ENCODE results near the gene ZSCAN5A.
"Not testable (repeated sequence)": the region's sequence is repeated elsewhere in the genome, so short reads cannot be mapped to it uniquely, and the experiment has no call there.

ZSCAN5A gene

GRCh38 chr19:56266051-56266450, 48.6 kb downstream of the ZSCAN5A start:
- Histone ChIP-seq H3K4ac (ENCODE audit: low read depth, low read length) (no peak overlapping the region), H4K8ac (ENCODE audit: low read depth, low read length) (no peak overlapping the region), H2AFZ (ENCODE audit: insufficient read depth, low read length, poor library complexity) (no peak overlapping the region), H3K9ac (ENCODE audit: low read length) (no peak overlapping the region), H4K91ac (ENCODE audit: low read depth, low read length) (no peak overlapping the region), H3K4me3 (ENCODE audit: low read depth, low read length) (no peak overlapping the region), H3K27me3 (ENCODE audit: insufficient read depth, low read length) (no peaks in the 10 kb centered on the region), H3K4me2 (ENCODE audit: low read length) (no peak overlapping the region), H3K9me3 (ENCODE audit: insufficient read depth, low read depth, low read length) (no peaks in the 10 kb centered on the region), H4K12ac (ENCODE audit: low read depth, low read length) (no peak overlapping the region), H3K14ac (ENCODE audit: low read length) (no peak overlapping the region), H3K27ac (ENCODE audit: low read depth, low read length) (no peak overlapping the region), H2BK12ac (ENCODE audit: low read length) (no peak overlapping the region), H2BK5ac (ENCODE audit: low read depth, low read length, poor library complexity) (no peak overlapping the region), H2BK120ac (ENCODE audit: insufficient read depth, low read length, poor library complexity) (no peak overlapping the region), H2AK5ac (ENCODE audit: low read length) (no peak overlapping the region), H3K79me2 (ENCODE audit: control insufficient read depth, insufficient read depth, low read length, poor library complexity) (no peaks in the 10 kb centered on the region), H3K79me1 (ENCODE audit: low read length) (no peaks in the 10 kb centered on the region), H3K18ac (ENCODE audit: low read length) (no peak overlapping the region), H3K36me3 (ENCODE audit: control insufficient read depth in 1 of 2, insufficient read depth in 2 of 2, low read length in 2 of 2) (no peaks in the 10 kb centered on the region), H3K23ac (ENCODE audit: low read length) (no peak overlapping the region), H3K4me1 (ENCODE audit: control insufficient read depth in 1 of 2, insufficient read depth in 2 of 2, low read length in 2 of 2) (no peaks in the 10 kb centered on the region)
- WGBS (ENCODE audit: extremely low coverage, insufficient coverage, insufficient read length): no CpG with 5 or more reads among the region's 3 CpGs
- no peak for DNase-seq

DNA sequence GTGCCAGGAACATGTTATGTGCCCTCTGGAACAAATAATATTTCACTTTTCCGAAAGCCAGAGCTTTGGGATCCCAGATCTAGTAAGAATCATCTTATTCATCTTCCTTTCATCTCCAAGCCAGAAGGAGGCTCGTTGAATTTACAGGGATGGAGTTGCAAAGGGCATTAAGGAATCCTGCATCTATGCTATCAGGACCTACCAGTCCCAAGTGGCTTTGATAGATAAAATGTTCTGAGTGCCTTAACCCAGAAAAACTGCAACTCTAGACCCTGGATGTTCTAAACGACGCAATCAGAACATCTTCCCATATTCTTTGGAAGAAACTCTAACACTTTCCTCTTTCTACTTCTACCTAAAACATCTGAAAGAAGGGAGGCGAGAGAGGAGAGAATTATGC, 51.3 kb downstream of the ZSCAN5A start:
- no peak overlapping the region for H3K18ac ChIP-seq (ENCODE audit: low read length)
- H3K4me3 ChIP-seq (ENCODE audit: low read depth, low read length): no peak overlapping the region
- no peak overlapping the region for H2BK12ac ChIP-seq (ENCODE audit: low read length)
- H2AK5ac ChIP-seq (ENCODE audit: low read length): no peak overlapping the region
- no peak overlapping the region for H2BK5ac ChIP-seq (ENCODE audit: low read depth, low read length, poor library complexity)
- H3K9ac ChIP-seq (ENCODE audit: low read length): no peak overlapping the region
- H4K12ac ChIP-seq (ENCODE audit: low read depth, low read length): no peak overlapping the region
- no peaks in the 10 kb centered on the region for H3K9me3 ChIP-seq (ENCODE audit: insufficient read depth, low read depth, low read length)
- DNase-seq: no peak
- no peak overlapping the region for H2AFZ ChIP-seq (ENCODE audit: insufficient read depth, low read length, poor library complexity)
- H3K79me2 ChIP-seq (ENCODE audit: control insufficient read depth, insufficient read depth, low read length, poor library complexity): no peaks in the 10 kb centered on the region
- no peak overlapping the region for H2BK120ac ChIP-seq (ENCODE audit: insufficient read depth, low read length, poor library complexity)
- H3K4me1 ChIP-seq (ENCODE audit: control insufficient read depth in 1 of 2, insufficient read depth in 2 of 2, low read length in 2 of 2): no peaks in the 10 kb centered on the region
- no peak overlapping the region for H4K8ac ChIP-seq (ENCODE audit: low read depth, low read length)
- no peaks in the 10 kb centered on the region for H3K27me3 ChIP-seq (ENCODE audit: insufficient read depth, low read length)
- H3K14ac ChIP-seq (ENCODE audit: low read length): no peak overlapping the region
- H3K4ac ChIP-seq (ENCODE audit: low read depth, low read length): no peak overlapping the region
- no peak overlapping the region for H3K27ac ChIP-seq (ENCODE audit: low read depth, low read length)
- no peaks in the 10 kb centered on the region for H3K79me1 ChIP-seq (ENCODE audit: low read length)
- H4K91ac ChIP-seq (ENCODE audit: low read depth, low read length): no peak overlapping the region
- H3K23ac ChIP-seq (ENCODE audit: low read length): no peak overlapping the region
- WGBS (ENCODE audit: extremely low coverage, insufficient coverage, insufficient read length): no CpG with 5 or more reads among the region's 5 CpGs
- H3K4me2 ChIP-seq (ENCODE audit: low read length): no peak overlapping the region
- H3K36me3 ChIP-seq (ENCODE audit: control insufficient read depth in 1 of 2, insufficient read depth in 2 of 2, low read length in 2 of 2): no peaks in the 10 kb centered on the region

- not testable (repeated sequence) for H3K14ac ChIP-seq (ENCODE audit: low read length); H3K4ac ChIP-seq (ENCODE audit: low read depth, low read length); H3K79me2 ChIP-seq (ENCODE audit: control insufficient read depth, insufficient read depth, low read length, poor library complexity); H4K8ac ChIP-seq (ENCODE audit: low read depth, low read length); H4K12ac ChIP-seq (ENCODE audit: low read depth, low read length); H3K4me2 ChIP-seq (ENCODE audit: low read length); H2BK12ac ChIP-seq (ENCODE audit: low read length); H3K23ac ChIP-seq (ENCODE audit: low read length); H3K27ac ChIP-seq (ENCODE audit: low read depth, low read length); H3K79me1 ChIP-seq (ENCODE audit: low read length); H2AFZ ChIP-seq (ENCODE audit: insufficient read depth, low read length, poor library complexity); H3K4me1 ChIP-seq (ENCODE audit: control insufficient read depth in 1 of 2, insufficient read depth in 2 of 2, low read length in 2 of 2); H3K9me3 ChIP-seq (ENCODE audit: insufficient read depth, low read depth, low read length); H2BK5ac ChIP-seq (ENCODE audit: low read depth, low read length, poor library complexity); H3K18ac ChIP-seq (ENCODE audit: low read length); H3K36me3 ChIP-seq (ENCODE audit: control insufficient read depth in 1 of 2, insufficient read depth in 2 of 2, low read length in 2 of 2); H3K4me3 ChIP-seq (ENCODE audit: low read depth, low read length); H3K9ac ChIP-seq (ENCODE audit: low read length); H2BK120ac ChIP-seq (ENCODE audit: insufficient read depth, low read length, poor library complexity); H4K91ac ChIP-seq (ENCODE audit: low read depth, low read length); H2AK5ac ChIP-seq (ENCODE audit: low read length); DNase-seq; H3K27me3 ChIP-seq (ENCODE audit: insufficient read depth, low read length)
- no CpG with 5 or more reads among the region's 6 CpGs for WGBS (ENCODE audit: extremely low coverage, insufficient coverage, insufficient read length)
Measured at GRCh38 chr19:56261932-56262331, 52.7 kb downstream of the ZSCAN5A start.

DNA sequence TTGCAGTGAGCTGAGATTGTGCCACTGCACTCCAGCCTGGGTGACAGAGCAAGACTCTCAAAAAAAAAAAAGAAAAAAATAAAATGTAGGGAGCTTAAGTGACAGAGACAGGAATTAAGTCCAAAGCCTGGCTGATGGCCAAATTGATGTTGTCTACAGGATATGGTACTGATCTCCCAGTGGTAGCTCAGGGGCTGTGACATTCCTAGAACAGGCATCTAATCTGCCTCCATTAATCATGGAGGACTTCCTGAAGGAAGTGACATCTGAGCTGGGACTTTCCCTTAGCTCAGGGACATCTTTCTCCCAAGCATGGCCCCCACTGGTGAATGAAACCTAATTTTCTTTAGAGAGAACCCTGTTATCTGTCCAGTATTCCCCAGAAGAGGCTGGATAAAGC, 53.5 kb downstream of the ZSCAN5A start:
- Histone ChIP-seq H2AK5ac (ENCODE audit: low read length) (no peak overlapping the region), H3K14ac (ENCODE audit: low read length) (no peak overlapping the region), H3K4me1 (ENCODE audit: control insufficient read depth in 1 of 2, insufficient read depth in 2 of 2, low read length in 2 of 2) (no peaks in the 10 kb centered on the region), H3K4ac (ENCODE audit: low read depth, low read length) (no peak overlapping the region), H3K4me3 (ENCODE audit: low read depth, low read length) (no peak overlapping the region), H4K8ac (ENCODE audit: low read depth, low read length) (no peak overlapping the region), H2BK12ac (ENCODE audit: low read length) (no peak overlapping the region), H2BK5ac (ENCODE audit: low read depth, low read length, poor library complexity) (no peak overlapping the region), H3K9ac (ENCODE audit: low read length) (no peak overlapping the region), H3K79me2 (ENCODE audit: control insufficient read depth, insufficient read depth, low read length, poor library complexity) (no peaks in the 10 kb centered on the region), H3K36me3 (ENCODE audit: control insufficient read depth in 1 of 2, insufficient read depth in 2 of 2, low read length in 2 of 2) (no peaks in the 10 kb centered on the region), H3K27ac (ENCODE audit: low read depth, low read length) (no peak overlapping the region), H3K18ac (ENCODE audit: low read length) (no peak overlapping the region), H2BK120ac (ENCODE audit: insufficient read depth, low read length, poor library complexity) (no peak overlapping the region), H2AFZ (ENCODE audit: insufficient read depth, low read length, poor library complexity) (no peak overlapping the region), H3K23ac (ENCODE audit: low read length) (no peak overlapping the region), H3K27me3 (ENCODE audit: insufficient read depth, low read length) (no peaks in the 10 kb centered on the region), H4K12ac (ENCODE audit: low read depth, low read length) (no peak overlapping the region), H3K79me1 (ENCODE audit: low read length) (no peaks in the 10 kb centered on the region), H4K91ac (ENCODE audit: low read depth, low read length) (no peak overlapping the region), H3K4me2 (ENCODE audit: low read length) (no peak overlapping the region), H3K9me3 (ENCODE audit: insufficient read depth, low read depth, low read length) (no peaks in the 10 kb centered on the region)
- DNase-seq: no peak

GRCh38 chr19:56258272-56258671, 56.4 kb downstream of the ZSCAN5A start:
- DNase-seq: no peak
- H4K91ac ChIP-seq (ENCODE audit: low read depth, low read length): no peak overlapping the region
- WGBS (ENCODE audit: extremely low coverage, insufficient coverage, insufficient read length): no CpG with 5 or more reads among the region's 12 CpGs

More at GRCh38 chr19:56258272-56258671, 56.4 kb downstream of the ZSCAN5A start:
- H3K79me1 ChIP-seq (ENCODE audit: low read length): no peaks in the 10 kb centered on the region
- H3K27ac ChIP-seq (ENCODE audit: low read depth, low read length): no peak overlapping the region
- no peak overlapping the region for H2AK5ac ChIP-seq (ENCODE audit: low read length)
- no peak overlapping the region for H3K9ac ChIP-seq (ENCODE audit: low read length)
- no peaks in the 10 kb centered on the region for H3K9me3 ChIP-seq (ENCODE audit: insufficient read depth, low read depth, low read length)
- no peak overlapping the region for H3K4me2 ChIP-seq (ENCODE audit: low read length)
- H3K27me3 ChIP-seq (ENCODE audit: insufficient read depth, low read length): no peaks in the 10 kb centered on the region
- no peaks in the 10 kb centered on the region for H3K79me2 ChIP-seq (ENCODE audit: control insufficient read depth, insufficient read depth, low read length, poor library complexity)
- H2BK5ac ChIP-seq (ENCODE audit: low read depth, low read length, poor library complexity): no peak overlapping the region
- H3K4me1 ChIP-seq (ENCODE audit: control insufficient read depth in 1 of 2, insufficient read depth in 2 of 2, low read length in 2 of 2): no peaks in the 10 kb centered on the region
- no peak overlapping the region for H2AFZ ChIP-seq (ENCODE audit: insufficient read depth, low read length, poor library complexity)
- H3K23ac ChIP-seq (ENCODE audit: low read length): no peak overlapping the region
- H2BK120ac ChIP-seq (ENCODE audit: insufficient read depth, low read length, poor library complexity): no peak overlapping the region
- no peak overlapping the region for H2BK12ac ChIP-seq (ENCODE audit: low read length)
- H3K36me3 ChIP-seq (ENCODE audit: control insufficient read depth in 1 of 2, insufficient read depth in 2 of 2, low read length in 2 of 2): no peaks in the 10 kb centered on the region
- H4K12ac ChIP-seq (ENCODE audit: low read depth, low read length): no peak overlapping the region
- no peak overlapping the region for H4K8ac ChIP-seq (ENCODE audit: low read depth, low read length)
- no peak overlapping the region for H3K14ac ChIP-seq (ENCODE audit: low read length)
- H3K4ac ChIP-seq (ENCODE audit: low read depth, low read length): no peak overlapping the region
- H3K18ac ChIP-seq (ENCODE audit: low read length): no peak overlapping the region
- H3K4me3 ChIP-seq (ENCODE audit: low read depth, low read length): no peak overlapping the region
